Pancreas (tissue), 10 donors: Measurements from ENCODE around the gene TET2. TPM values are rescaled to one million over a fixed set of nuclear protein-coding genes. Genes with fewer than 3 reads are reported as not detected.

ENCODE experiments used
- ATAC-seq, 4 donors: fragments of 200-7000 bp; cut with Tn5 transposase; one replicate each; pipeline versions ENCODE4 v1.8.0 to v1.9.1; 2020; ENCODE audit warnings: mild to moderate bottlenecking in 4 of 4, moderate library complexity in 4 of 4
- DNase-seq, 6 donors: peaks; one replicate each; pipeline ENCODE4 v3.0.0-alpha.2; 2020
- FAIRE-seq: peaks from 2 replicates; lab custom pipeline; 2012; peaks lifted over from hg19 to GRCh38; lab: Jason Lieb, UNC
- H3K27ac ChIP-seq, 4 donors: fragments of 200-600 bp; sonication (generic); 1 replicate in 3 of 4; 2 replicates in 1 of 4; pipeline versions ENCODE4 v1.5.0 to v1.8.0; 2020
- H3K27me3 ChIP-seq, 4 donors: fragments of 200-600 bp; one replicate each; pipeline ENCODE4 v1.8.0; 2021
- H3K36me3 ChIP-seq, 3 donors: fragments of 200-600 bp; sonication (generic) in 1 of 3; one replicate each; pipeline versions ENCODE4 v1.5.0 to v1.8.0; 2020 to 2021
- H3K4me1 ChIP-seq, 3 donors: fragments of 200-600 bp; one replicate each; pipeline ENCODE4 v1.8.0; 2021
- H3K4me3 ChIP-seq, 4 donors: fragments of 200-600 bp; sonication (generic) in 2 of 4; one replicate each; pipeline versions ENCODE4 v1.5.0 to v1.8.0; 2020 to 2021
- H3K9me3 ChIP-seq, 4 donors: fragments of 200-600 bp; one replicate each; pipeline ENCODE4 v1.8.0; 2021
- CTCF ChIP-seq, 4 donors: fragments of 200-600 bp; sonication (generic) in 3 of 4; IDR thresholded peaks; one replicate each; pipeline versions ENCODE4 v1.5.0 to v1.8.0; 2021; ENCODE audit warnings: antibody characterized with exemption in 4 of 4
- WGBS, 2 donors: extraction: QIAGEN DNeasy Blood & Tissue Kit; methylation state at CpG; one replicate each; pipeline ENCODE4 v1.1.7; 2013; 5-methylcytosine and 5-hydroxymethylcytosine counted together
- intact Hi-C, 3 donors: fragments of 100-400 bp; cut with DNase I; formaldehyde crosslinking; loops; one replicate each; pipeline versions ENCODE4 v1.11.1 to v1.14.2; 2022
- polyA plus RNA-seq, 2 donors: library from polyadenylated mRNA; stranded (reverse); fragments of 200-250 nt; gene quantifications; one replicate each; pipeline ENCODE4 v1.2.3, GENCODE V29; 2013
- total RNA-seq, 6 donors: library from RNA; stranded (reverse); fragmentation: NEBNext Ultra II Directional in 4 of 6; extraction: Animal tissue kit (Norgen Biotek cat#: 25700) in 4 of 6; gene quantifications; one replicate each; pipeline versions ENCODE4 v1.2.1 to v1.2.4, GENCODE V29; 2021 to 2023
- donor health status: healthy with polysubstance abuse.
- donor health status: DM: no; HTN: no; CAD: no; lungs with moderate emphysema.
- donor health status: DM: no; HTN: no; CAD: no.
- donor health status: control.
- donor health status: control.
- donor health status: Bipolar disorder and iron deficiency.
- donor health status: DM: yes; HTN: yes; CAD: no.
- donor health status: DM: no; HTN: no; CAD: no.
- donor health status: DM: no; HTN: no; CAD: no.
- donor health status: DM: yes; HTN: yes; CAD: no.

TET2 gene
- total and polyA plus RNA-seq, 8 donors = 2.5 to 16.5 (median 7.4) TPM

GRCh38 chr4:105158837-105159236, 12.2 kb downstream of the TET2 start:
- Histone ChIP-seq H3K9me3 (no peaks in the 10 kb centered on the region), H3K27me3 (no peaks in the 10 kb centered on the region), H3K4me3 (no peak overlapping the region), H3K36me3 (no peaks in the 10 kb centered on the region), H3K4me1 (peaks cover 0 to 17% (median 0%) of the 10 kb centered on the region in 3 donors), H3K27ac (no peak overlapping the region)
- ATAC-seq = peak in 1 of 4 donors; percentile 40
- intact Hi-C loops = no loop called here
- WGBS, 2 donors = 65 to 79% methylated on average over 9 of the region's 9 CpGs
- FAIRE-seq = no peak
- no peak for DNase-seq
- no peak for TF ChIP-seq CTCF (IDR thresholded peaks at IDR 0.05)

GRCh38 chr4:105162123-105162796, 15.6 kb downstream of the TET2 start:
- WGBS, 2 donors = 22 to 32% methylated on average over 1 of the region's 1 CpG
- no peak overlapping the region for H3K4me3 ChIP-seq
- intact Hi-C loops = no loop called here
- no peak overlapping the region for H3K27ac ChIP-seq
- no peaks in the 10 kb centered on the region for H3K36me3 ChIP-seq
- no peaks in the 10 kb centered on the region for H3K27me3 ChIP-seq
- peaks cover 0 to 14% (median 0%) of the 10 kb centered on the region in 3 donors for H3K4me1 ChIP-seq
- no peak for DNase-seq
- FAIRE-seq = no peak
- TF ChIP-seq CTCF (IDR thresholded peaks at IDR 0.05) = no peak
- no peaks in the 10 kb centered on the region for H3K9me3 ChIP-seq
- ATAC-seq = no peak

- intact Hi-C loops = no loop called here
- 92 to 97% methylated on average over 1 of the region's 1 CpG for WGBS, 2 donors
- FAIRE-seq = no peak
Measured at GRCh38 chr4:105164548-105164947, 17.9 kb downstream of the TET2 start.

GRCh38 chr4:105166066-105166465, 19.4 kb downstream of the TET2 start:
- no peak for TF ChIP-seq CTCF (IDR thresholded peaks at IDR 0.05)
- Histone ChIP-seq H3K27ac (no peak overlapping the region), H3K4me3 (no peak overlapping the region), H3K4me1 (peaks cover 0 to 9% (median 0%) of the 10 kb centered on the region in 3 donors), H3K9me3 (no peaks in the 10 kb centered on the region), H3K36me3 (no peaks in the 10 kb centered on the region), H3K27me3 (no peaks in the 10 kb centered on the region)
- intact Hi-C loops = no loop called here
- DNase-seq = no peak
- FAIRE-seq = no peak
- ATAC-seq = no peak

More at GRCh38 chr4:105164548-105164947, 17.9 kb downstream of the TET2 start:
- Histone ChIP-seq H3K27me3 (no peaks in the 10 kb centered on the region), H3K4me3 (no peak overlapping the region), H3K27ac (no peak overlapping the region), H3K4me1 (peaks cover 0 to 9% (median 0%) of the 10 kb centered on the region in 3 donors), H3K36me3 (no peaks in the 10 kb centered on the region), H3K9me3 (no peaks in the 10 kb centered on the region)
- no peak for DNase-seq
- no peak for TF ChIP-seq CTCF (IDR thresholded peaks at IDR 0.05)
- ATAC-seq = no peak

GRCh38 chr4:105170711-105171110, 24.0 kb downstream of the TET2 start:
- FAIRE-seq (no peak), DNase-seq (no peak), ATAC-seq (peak in 1 of 4 donors; percentile 39)
- intact Hi-C loops = no loop called here
- Histone ChIP-seq H3K36me3 (no peaks in the 10 kb centered on the region), H3K4me1 (no peaks in the 10 kb centered on the region), H3K27me3 (no peaks in the 10 kb centered on the region), H3K4me3 (no peak overlapping the region), H3K9me3 (no peaks in the 10 kb centered on the region), H3K27ac (no peak overlapping the region)
- no peak for TF ChIP-seq CTCF (IDR thresholded peaks at IDR 0.05)
- 84 to 95% methylated on average over 4 of the region's 4 CpGs for WGBS, 2 donors
